Measurements from ENCODE around the gene C8B. TPM values are rescaled to one million over a fixed set of nuclear protein-coding genes. Genes with fewer than 3 reads are reported as not detected.

The C8B gene
- total RNA-seq, 1 experiment from 2014 or later = not detected

GRCh38 chr1:56905667-56906066, 60.1 kb downstream of the C8B start:
- Histone ChIP-seq H3K18ac (ENCODE audit: insufficient read length, low read depth, low read length) (no peak overlapping the region), H4K91ac (ENCODE audit: insufficient read length, low read depth, low read length) (no peak overlapping the region), H2BK5ac (ENCODE audit: insufficient read length, low read length) (no peak overlapping the region), H3K14ac (ENCODE audit: insufficient read depth, low read length) (no peak overlapping the region), H3K4ac (ENCODE audit: low read depth, low read length) (no peak overlapping the region), H2AK5ac (ENCODE audit: insufficient read length, low read length) (no peak overlapping the region), H2BK120ac (ENCODE audit: low read depth, low read length, poor library complexity, severe bottlenecking) (no peak overlapping the region), H3T11ph (ENCODE audit: low read length) (no peak overlapping the region), H3K9me3 (ENCODE audit: control insufficient read depth, low read depth, low read length) (no peaks in the 10 kb centered on the region), H4K8ac (replicated peaks; ENCODE audit: insufficient read length, low read depth, low read length) (no peak overlapping the region), H2BK12ac (ENCODE audit: insufficient read length, low read depth, low read length) (no peak overlapping the region), H3K79me1 (ENCODE audit: insufficient read depth, low read depth, low read length, poor library complexity, severe bottlenecking) (no peaks in the 10 kb centered on the region), H3K23ac (ENCODE audit: insufficient read length, low read depth, low read length) (no peak overlapping the region), H3K4me2 (ENCODE audit: insufficient read depth, insufficient read length, low read length) (no peak overlapping the region), H2BK20ac (ENCODE audit: low read depth, low read length, poor library complexity, severe bottlenecking) (no peak overlapping the region), H3K27ac (ENCODE audit: insufficient read length, low read depth, low read length) (no peak overlapping the region), H4K5ac (ENCODE audit: insufficient read length, low read depth, low read length) (no peak overlapping the region), H3K56ac (ENCODE audit: insufficient read length, low read depth, low read length) (no peak overlapping the region), H4K20me1 (ENCODE audit: control insufficient read depth, insufficient read depth, insufficient read length) (no peaks in the 10 kb centered on the region), H3K27me3 (ENCODE audit: insufficient read depth, low read length) (no peaks in the 10 kb centered on the region), H3K9ac (ENCODE audit: extremely low read depth, insufficient read length, low read length) (no peak overlapping the region), H3K23me2 (ENCODE audit: insufficient read length, low read depth, low read length, poor library complexity, severe bottlenecking) (peaks cover 3% of the 10 kb centered on the region), H2BK15ac (ENCODE audit: low read depth, low read length) (no peak overlapping the region), H2AFZ (ENCODE audit: low read length) (no peak overlapping the region), H3K79me2 (ENCODE audit: insufficient read depth, low read length) (no peaks in the 10 kb centered on the region), H3K4me1 (ENCODE audit: insufficient read depth, low read length) (no peaks in the 10 kb centered on the region)
- Mint-ChIP-seq H3K27me3 (ENCODE audit: low read depth) (peaks cover 5% of the 10 kb centered on the region; the same call in 1 of the 2 replicates), H3K4me3 (no peak overlapping the region), H3K9me3 (no peaks in the 10 kb centered on the region), H3K4me1 (peaks cover 0 to 3% of the 10 kb centered on the region in 2 experiments; a peak in 2 of 4 replicates), H3K36me3 (ENCODE audit: insufficient read depth in 1 of 3, low read depth in 3 of 3) (no peaks in the 10 kb centered on the region), H3K27ac (no peak overlapping the region)
- TF ChIP-seq CTCF (conservative IDR thresholded peaks at IDR 0.05) = no peak
- DNase-seq = no peak
- no CpG with 5 or more reads among the region's 3 CpGs for WGBS (ENCODE audit: extremely low coverage, insufficient read length, low lambda C conversion rate)

All from H9 (cell line).